K562 (cell line): ENCODE results near the gene NDUFS6. TPM values are rescaled to one million over a fixed set of nuclear protein-coding genes. Genes with fewer than 3 reads are reported as not detected.

Experiments
- ATAC-seq: fragments of 200-7000 bp; cut with Tn5 transposase; 3 replicates; pipeline ENCODE4 v1.9.1; 2020; ENCODE audit warnings: moderate library complexity
- BruUV-seq: library from RNA; stranded (reverse); fragments of 400-500 nt; replicated peaks from 2 replicates; lab custom pipeline; 2021; lab: Mats Ljungman, UMichigan
- CTCF ChIA-PET: fragments of 300-600 bp; formaldehyde crosslinking; extraction: SDS; loops from one replicate; lab custom pipeline; 2021; ENCODE audit warnings: low intra/inter-chr PET ratio; lab: Yijun Ruan, JAX
- POLR2A ChIA-PET: fragments of 300-600, 350-650 bp; sonication (Branson Sonifier 250); formaldehyde crosslinking; extraction: SDS; loops from one replicate; lab custom pipeline; 2021; ENCODE audit warnings: antibody characterized with exemption, inconsistent platforms; lab: Yijun Ruan, JAX
- DNase-seq, 4 experiments: peaks; one replicate each; pipeline versions ENCODE4 v3.0.0 to v3.0.0-alpha.2; 2011 to 2018; ENCODE audit warnings: low spot score in 3 of 4, mixed read lengths in 3 of 4; ENCODE audit errors: extremely low read depth in 1 of 4
- FAIRE-seq: peaks from 2 replicates; lab custom pipeline; 2011; peaks lifted over from hg19 to GRCh38; lab: Jason Lieb, UNC
- H2AFZ ChIP-seq: 2 replicates; pipeline ENCODE4 v1.6.0; 2011; ENCODE audit warnings: low read depth, low read length, control low read depth, inconsistent platforms
- H3K27ac ChIP-seq: fragments of 200-600 bp; 3 replicates; pipeline ENCODE4 v1.8.0; 2011; ENCODE audit warnings: low read depth, mild to moderate bottlenecking, control low read depth, inconsistent platforms, low read length, moderate library complexity, mixed read lengths; ENCODE audit errors: extremely low read depth
- H3K27me3 ChIP-seq, 2 experiments: fragments of 300-600 bp in 1 of 2; 2 replicates in 1 of 2; 3 replicates in 1 of 2; pipeline versions ENCODE4 v1.6.0 to v1.8.0; 2011; ENCODE audit warnings: inconsistent platforms in 2 of 2, low read length in 2 of 2, mild to moderate bottlenecking in 1 of 2, mixed read lengths in 1 of 2, moderate library complexity in 1 of 2; ENCODE audit not compliant: control insufficient read depth in 2 of 2, insufficient read depth in 2 of 2
- H3K36me3 ChIP-seq: fragments of 300-600 bp; 3 replicates; pipeline ENCODE4 v1.8.0; 2011; ENCODE audit warnings: mild to moderate bottlenecking, low read length, inconsistent platforms; ENCODE audit not compliant: control insufficient read depth, insufficient read depth
- H3K4me1 ChIP-seq, 2 experiments: fragments of 200-600 bp in 1 of 2; replicated peaks in 1 of 2; 2 replicates in 1 of 2; 3 replicates in 1 of 2; pipeline versions ENCODE4 v1.5.1 to v1.8.0; 2011; ENCODE audit warnings: inconsistent platforms in 2 of 2, low read length in 2 of 2, mild to moderate bottlenecking in 1 of 2, mixed read lengths in 1 of 2, moderate library complexity in 1 of 2; ENCODE audit not compliant: control insufficient read depth in 2 of 2, insufficient read depth in 2 of 2
- H3K4me2 ChIP-seq: 2 replicates; pipeline ENCODE4 v1.6.1; 2011; ENCODE audit warnings: low read length, control low read depth, inconsistent platforms, mixed read lengths; ENCODE audit not compliant: insufficient read depth
- H3K4me3 ChIP-seq: fragments of 200-600 bp; sonication (generic), shearing (Covaris generic); 2 replicates; pipeline ENCODE4 v1.5.1; 2016; ENCODE audit warnings: control low read depth, inconsistent platforms
- H3K79me2 ChIP-seq: fragments of 200-600 bp; 3 replicates; pipeline ENCODE4 v1.8.0; 2011; ENCODE audit warnings: low read length, inconsistent platforms; ENCODE audit not compliant: control insufficient read depth, insufficient read depth
- H3K9ac ChIP-seq, 2 experiments: 2 replicates each; pipeline versions ENCODE4 v1.6.0 to v1.6.1; 2011; ENCODE audit warnings: low read depth in 2 of 2, low read length in 2 of 2, control low read depth in 1 of 2, inconsistent platforms in 1 of 2, mild to moderate bottlenecking in 1 of 2, mixed read lengths in 1 of 2; ENCODE audit not compliant: insufficient read depth in 1 of 2
- H3K9me1 ChIP-seq: one replicate; pipeline ENCODE4 v1.6.0; 2011; ENCODE audit warnings: inconsistent platforms, mild to moderate bottlenecking, low read length, moderate library complexity; ENCODE audit not compliant: control insufficient read depth, insufficient read depth
- H3K9me3 ChIP-seq: replicated peaks from 2 replicates; pipeline ENCODE4 v1.5.1; 2011; ENCODE audit warnings: low read depth, low read length, inconsistent platforms; ENCODE audit not compliant: control insufficient read depth, insufficient read depth
- H4K20me1 ChIP-seq: replicated peaks from 2 replicates; pipeline ENCODE4 v1.6.1; 2011; ENCODE audit warnings: low read length, inconsistent platforms, mixed read lengths; ENCODE audit not compliant: control insufficient read depth, insufficient read depth
- DACH1 ChIP-seq: fragments of 450-650 bp; IDR thresholded peaks from 2 replicates; pipeline ENCODE4 v1.6.1; 2018; ENCODE audit not compliant: partially characterized antibody
- FOS ChIP-seq: IDR thresholded peaks from 3 replicates; pipeline ENCODE4 v1.6.1; 2011; ENCODE audit not compliant: insufficient read length; ENCODE audit errors: extremely low read depth
- MECOM ChIP-seq: fragments of 250-450 bp; sonication (Bioruptor Pico); IDR thresholded peaks from 2 replicates; pipeline ENCODE4 v1.8.0; 2022; ENCODE audit warnings: inconsistent platforms
- NONO ChIP-seq, 2 experiments: fragments of 200-400 bp in 1 of 2; fragments of 450-650 bp in 1 of 2; formaldehyde crosslinking in 1 of 2; IDR thresholded peaks; 2 replicates each; pipeline ENCODE4 v1.6.1; 2017; ENCODE audit warnings: low read depth in 2 of 2, mild to moderate bottlenecking in 2 of 2, moderate library complexity in 2 of 2, low read length in 1 of 2
- TAL1 ChIP-seq: fragments of 450-650 bp; IDR thresholded peaks from 2 replicates; pipeline ENCODE4 v1.6.1; 2016; ENCODE audit warnings: mild to moderate bottlenecking
- ZNF12 ChIP-seq: sonication (generic); formaldehyde crosslinking; IDR thresholded peaks from 2 replicates; pipeline ENCODE4 v1.4.0; 2020; ENCODE audit warnings: mild to moderate bottlenecking, missing genetic modification reagents
- ZNF347 ChIP-seq: fragments of 450-650 bp; formaldehyde crosslinking; IDR thresholded peaks from 2 replicates; pipeline ENCODE4 v1.4.0; 2020; ENCODE audit warnings: low read depth, mild to moderate bottlenecking, moderate library complexity
- WGBS: fragments of 100-300 bp; shearing (Covaris generic); methylation state at CpG from one replicate; pipeline ENCODE4 v1.1.6; 2016; ENCODE audit warnings: low coverage, mixed read lengths; ENCODE audit not compliant: insufficient coverage; ENCODE audit errors: missing lambda C conversion rate; 5-methylcytosine and 5-hydroxymethylcytosine counted together
- in situ Hi-C: fragments of 300-500 bp; cut with MboI; formaldehyde crosslinking; loops from 4 replicates; pipeline ENCODE4 v1.15.0; 2018; ENCODE audit warnings: inconsistent platforms, mixed read lengths
- intact Hi-C: fragments of 100-400 bp; cut with micrococcal nuclease; formaldehyde crosslinking; loops from 2 replicates; pipeline ENCODE4 v1.14.2; 2022
- polyA plus RNA-seq, 8 experiments: library from polyadenylated mRNA; depleted of rRNA in 4 of 8; stranded (reverse) in 5 of 8; unstranded in 3 of 8; fragments of >200 nt; fragmentation: Nextera tagmentation in 2 of 8; fragmentation: Illumina TruSeq in 1 of 8; extraction: Ambion mirVana in 2 of 8; extraction: Trizol in 1 of 8; gene quantifications; 2 replicates each; pipeline versions ENCODE4 v1.2.1 to v1.2.3, GENCODE V29; 2011 to 2014; ENCODE audit warnings: inconsistent platforms in 1 of 8, missing spikeins in 1 of 8
- total RNA-seq, 7 experiments: library from RNA; depleted of rRNA in 6 of 7; stranded (reverse); fragments of >200 nt in 6 of 7; fragmentation: Illumina TruSeq in 2 of 7; extraction: Trizol in 2 of 7; gene quantifications; 2 replicates each; pipeline versions ENCODE4 v1.2.1 to v1.2.3, GENCODE V29; 2011 to 2021; ENCODE audit warnings: low replicate concordance in 1 of 7
- TF ChIP-seq, protein P1 (sequence below): fragments of 450-650 bp; formaldehyde crosslinking; IDR thresholded peaks from 2 replicates; pipeline ENCODE4 v1.4.0; 2020; ENCODE audit warnings: mild to moderate bottlenecking
- TF ChIP-seq, protein P2 (sequence below), 2 experiments: fragments of 450-650 bp; IDR thresholded peaks; 2 replicates each; pipeline ENCODE4 v1.6.1; 2018; ENCODE audit warnings: mild to moderate bottlenecking in 2 of 2, low read depth in 1 of 2; ENCODE audit not compliant: partially characterized antibody in 2 of 2
- TF ChIP-seq, protein P3 (sequence below): sonication (generic); formaldehyde crosslinking; IDR thresholded peaks from 2 replicates; pipeline ENCODE4 v1.8.1; 2022; ENCODE audit warnings: missing genetic modification reagents

NDUFS6 gene
- total and polyA plus RNA-seq, 9 of the 15 experiments (the other 6 are each of a cell fraction or from before 2014, with no cell fraction given): 36.1 to 291 (median 77.0) TPM

DNA sequence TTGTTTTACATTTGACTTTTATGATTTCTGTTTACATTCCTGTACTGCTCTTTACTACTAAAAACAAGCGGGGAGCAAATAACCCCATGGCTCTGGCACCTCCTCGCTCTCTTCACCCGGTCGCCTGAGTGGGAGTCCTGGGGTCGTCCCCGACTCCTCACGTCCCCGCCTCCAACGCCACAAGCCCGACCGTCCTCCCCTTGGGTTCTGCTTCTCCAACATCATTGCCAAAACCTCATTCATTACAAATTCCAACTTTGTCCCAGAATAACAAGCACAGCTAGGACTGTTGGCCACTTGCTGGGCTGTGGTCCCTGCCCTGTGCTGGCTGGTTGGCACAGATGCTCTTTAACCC is 36.6 kb upstream of the NDUFS6 start:
- 0 out of 2 replicates have a peak, but pooled peaks cover 3% of the 10 kb centered on the region for H4K20me1 ChIP-seq
- peaks cover 3% of the 10 kb centered on the region for H3K9me1 ChIP-seq
- DNase-seq: no peak
- ATAC-seq: no peak
- H3K27ac ChIP-seq: no peak overlapping the region
- H3K79me2 ChIP-seq: no peaks in the 10 kb centered on the region
- no peak overlapping the region for H3K4me2 ChIP-seq
- intact Hi-C loops (no loop called here), in situ Hi-C loops (no loop called here)
- no peak for FAIRE-seq
- 2% methylated on average over 11 of the region's 11 CpGs for WGBS
- no peak overlapping the region for H3K4me3 ChIP-seq
- H3K27me3 ChIP-seq: peaks cover 68 to 91% of the 10 kb centered on the region in 2 experiments
- H3K36me3 ChIP-seq: no peaks in the 10 kb centered on the region
- CTCF ChIA-PET: interaction anchor here (3.1 kb wide), 1 partner anchor 253 kb away, joined by 10 read pairs; no protein-coding TSS in a partner anchor
- no TSS peak for BruUV-seq
- H3K9ac ChIP-seq: no peak overlapping the region
- no peaks in the 10 kb centered on the region for H3K9me3 ChIP-seq
- H2AFZ ChIP-seq: no peak overlapping the region
- TF ChIP-seq MECOM (CRISPR knock-in tag) (no peak), FOS (no peak), TAL1 (no peak), ZNF347 (no peak), NONO (IDR thresholded peaks at IDR 0.05; ENCODE audit: low read depth in 2 of 2, low read length in 1 of 2) (no peak), ZNF12 (CRISPR knock-in tag) (no peak), DACH1 (no peak)
- TF ChIP-seq, protein P1, sequence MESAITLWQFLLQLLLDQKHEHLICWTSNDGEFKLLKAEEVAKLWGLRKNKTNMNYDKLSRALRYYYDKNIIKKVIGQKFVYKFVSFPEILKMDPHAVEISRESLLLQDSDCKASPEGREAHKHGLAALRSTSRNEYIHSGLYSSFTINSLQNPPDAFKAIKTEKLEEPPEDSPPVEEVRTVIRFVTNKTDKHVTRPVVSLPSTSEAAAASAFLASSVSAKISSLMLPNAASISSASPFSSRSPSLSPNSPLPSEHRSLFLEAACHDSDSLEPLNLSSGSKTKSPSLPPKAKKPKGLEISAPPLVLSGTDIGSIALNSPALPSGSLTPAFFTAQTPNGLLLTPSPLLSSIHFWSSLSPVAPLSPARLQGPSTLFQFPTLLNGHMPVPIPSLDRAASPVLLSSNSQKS (CRISPR knock-in tag): no peak
- TF ChIP-seq, protein P2, sequence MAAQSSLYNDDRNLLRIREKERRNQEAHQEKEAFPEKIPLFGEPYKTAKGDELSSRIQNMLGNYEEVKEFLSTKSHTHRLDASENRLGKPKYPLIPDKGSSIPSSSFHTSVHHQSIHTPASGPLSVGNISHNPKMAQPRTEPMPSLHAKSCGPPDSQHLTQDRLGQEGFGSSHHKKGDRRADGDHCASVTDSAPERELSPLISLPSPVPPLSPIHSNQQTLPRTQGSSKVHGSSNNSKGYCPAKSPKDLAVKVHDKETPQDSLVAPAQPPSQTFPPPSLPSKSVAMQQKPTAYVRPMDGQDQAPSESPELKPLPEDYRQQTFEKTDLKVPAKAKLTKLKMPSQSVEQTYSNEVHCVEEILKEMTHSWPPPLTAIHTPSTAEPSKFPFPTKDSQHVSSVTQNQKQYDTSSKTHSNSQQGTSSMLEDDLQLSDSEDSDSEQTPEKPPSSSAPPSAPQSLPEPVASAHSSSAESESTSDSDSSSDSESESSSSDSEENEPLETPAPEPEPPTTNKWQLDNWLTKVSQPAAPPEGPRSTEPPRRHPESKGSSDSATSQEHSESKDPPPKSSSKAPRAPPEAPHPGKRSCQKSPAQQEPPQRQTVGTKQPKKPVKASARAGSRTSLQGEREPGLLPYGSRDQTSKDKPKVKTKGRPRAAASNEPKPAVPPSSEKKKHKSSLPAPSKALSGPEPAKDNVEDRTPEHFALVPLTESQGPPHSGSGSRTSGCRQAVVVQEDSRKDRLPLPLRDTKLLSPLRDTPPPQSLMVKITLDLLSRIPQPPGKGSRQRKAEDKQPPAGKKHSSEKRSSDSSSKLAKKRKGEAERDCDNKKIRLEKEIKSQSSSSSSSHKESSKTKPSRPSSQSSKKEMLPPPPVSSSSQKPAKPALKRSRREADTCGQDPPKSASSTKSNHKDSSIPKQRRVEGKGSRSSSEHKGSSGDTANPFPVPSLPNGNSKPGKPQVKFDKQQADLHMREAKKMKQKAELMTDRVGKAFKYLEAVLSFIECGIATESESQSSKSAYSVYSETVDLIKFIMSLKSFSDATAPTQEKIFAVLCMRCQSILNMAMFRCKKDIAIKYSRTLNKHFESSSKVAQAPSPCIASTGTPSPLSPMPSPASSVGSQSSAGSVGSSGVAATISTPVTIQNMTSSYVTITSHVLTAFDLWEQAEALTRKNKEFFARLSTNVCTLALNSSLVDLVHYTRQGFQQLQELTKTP (IDR thresholded peaks at IDR 0.05; ENCODE audit: low read depth in 1 of 2, partially characterized antibody in 2 of 2): no peak
- TF ChIP-seq, protein P3, sequence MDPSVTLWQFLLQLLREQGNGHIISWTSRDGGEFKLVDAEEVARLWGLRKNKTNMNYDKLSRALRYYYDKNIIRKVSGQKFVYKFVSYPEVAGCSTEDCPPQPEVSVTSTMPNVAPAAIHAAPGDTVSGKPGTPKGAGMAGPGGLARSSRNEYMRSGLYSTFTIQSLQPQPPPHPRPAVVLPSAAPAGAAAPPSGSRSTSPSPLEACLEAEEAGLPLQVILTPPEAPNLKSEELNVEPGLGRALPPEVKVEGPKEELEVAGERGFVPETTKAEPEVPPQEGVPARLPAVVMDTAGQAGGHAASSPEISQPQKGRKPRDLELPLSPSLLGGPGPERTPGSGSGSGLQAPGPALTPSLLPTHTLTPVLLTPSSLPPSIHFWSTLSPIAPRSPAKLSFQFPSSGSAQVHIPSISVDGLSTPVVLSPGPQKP: no peak
- peaks cover 0 to 15% of the 10 kb centered on the region in 2 experiments; a peak in 1 of 5 replicates for H3K4me1 ChIP-seq
- POLR2A ChIA-PET: no interaction called here
